Keratinocyte (primary cell): ENCODE data around the gene RNH1. TPM values are rescaled to one million over a fixed set of nuclear protein-coding genes. Genes with fewer than 3 reads are reported as not detected.
"Not testable (repeated sequence)": the region's sequence is repeated elsewhere in the genome, so short reads cannot be mapped to it uniquely, and the experiment has no call there.

ENCODE experiments used
- DNase-seq: peaks from one replicate; pipeline ENCODE4 v3.0.0-alpha.2; 2011; ENCODE audit warnings: low read depth, missing footprints, low spot score
- FAIRE-seq: peaks from 2 replicates; lab custom pipeline; 2011; peaks lifted over from hg19 to GRCh38; lab: Jason Lieb, UNC
- H2AFZ ChIP-seq: 2 replicates; pipeline ENCODE4 v1.6.0; 2012; ENCODE audit warnings: low read length, control low read depth, inconsistent platforms; ENCODE audit not compliant: control insufficient read depth
- H3K27ac ChIP-seq: 2 replicates; pipeline ENCODE4 v1.5.1; 2011; ENCODE audit warnings: low read length; ENCODE audit not compliant: control insufficient read depth, insufficient read depth
- H3K27me3 ChIP-seq: 3 replicates; pipeline ENCODE4 v1.6.0; 2011; ENCODE audit warnings: low read length; ENCODE audit not compliant: control insufficient read depth, insufficient read depth; ENCODE audit errors: extremely low read depth
- H3K36me3 ChIP-seq, 2 experiments: 2 replicates in 1 of 2; 3 replicates in 1 of 2; pipeline ENCODE4 v1.5.1; 2011; ENCODE audit warnings: low read length in 2 of 2, mild to moderate bottlenecking in 1 of 2; ENCODE audit not compliant: control insufficient read depth in 2 of 2, insufficient read depth in 2 of 2; ENCODE audit errors: extremely low read depth in 1 of 2
- H3K4me1 ChIP-seq: 3 replicates; pipeline ENCODE4 v1.5.1; 2011; ENCODE audit warnings: low read length; ENCODE audit not compliant: control insufficient read depth, insufficient read depth; ENCODE audit errors: extremely low read depth
- H3K4me2 ChIP-seq: 3 replicates; pipeline ENCODE4 v1.6.0; 2011; ENCODE audit warnings: low read depth, low read length; ENCODE audit not compliant: control insufficient read depth, insufficient read depth; ENCODE audit errors: extremely low read depth
- H3K4me3 ChIP-seq, 3 experiments: fragments of 200-600 bp in 1 of 3; sonication (generic) in 1 of 3; 2 replicates in 2 of 3; 3 replicates in 1 of 3; pipeline ENCODE4 v1.5.1; 2011 to 2016; ENCODE audit warnings: low read length in 3 of 3, mild to moderate bottlenecking in 3 of 3, control low read depth in 2 of 3, inconsistent platforms in 1 of 3, low read depth in 1 of 3, mixed read lengths in 1 of 3, mixed run types in 1 of 3, moderate library complexity in 1 of 3; ENCODE audit not compliant: control insufficient read depth in 2 of 3, insufficient read depth in 2 of 3; ENCODE audit errors: extremely low read depth in 1 of 3
- H3K79me2 ChIP-seq: 2 replicates; pipeline ENCODE4 v1.6.0; 2012; ENCODE audit warnings: low read length; ENCODE audit not compliant: control insufficient read depth, insufficient read depth
- H3K9ac ChIP-seq: 3 replicates; pipeline ENCODE4 v1.6.0; 2011; ENCODE audit warnings: low read length; ENCODE audit not compliant: control insufficient read depth, insufficient read depth; ENCODE audit errors: extremely low read depth
- H3K9me1 ChIP-seq: 3 replicates; pipeline ENCODE4 v1.6.0; 2011; ENCODE audit warnings: low read length; ENCODE audit not compliant: control insufficient read depth, insufficient read depth; ENCODE audit errors: extremely low read depth
- H3K9me3 ChIP-seq: 2 replicates; pipeline ENCODE4 v1.5.1; 2012; ENCODE audit warnings: low read depth, low read length; ENCODE audit not compliant: control insufficient read depth
- H4K20me1 ChIP-seq: 3 replicates; pipeline ENCODE4 v1.6.0; 2011; ENCODE audit warnings: low read length; ENCODE audit not compliant: control insufficient read depth, insufficient read depth; ENCODE audit errors: extremely low read depth
- EZH2 ChIP-seq: IDR thresholded peaks from one replicate; pipeline ENCODE4 v1.6.1; 2012; ENCODE audit warnings: inconsistent platforms, mild to moderate bottlenecking, low read length, moderate library complexity
- dilution Hi-C: fragments of 300-500 bp; cut with MboI; formaldehyde crosslinking; loops from one replicate; pipeline ENCODE4 v1.7.0; 2020; ENCODE audit warnings: low sequenced_read_pairs; ENCODE audit not compliant: extremely low pct_ligation_motif_present
- polyA plus RNA-seq, 5 experiments: library from polyadenylated mRNA; depleted of rRNA in 3 of 5; stranded (reverse) in 3 of 5; stranded (forward) in 1 of 5; unstranded in 1 of 5; fragments of >200 nt; gene quantifications; 1 replicate in 1 of 5; 2 replicates in 3 of 5; 3 replicates in 1 of 5; pipeline versions ENCODE4 v1.2.1 to v1.2.3, GENCODE V29; 2011 to 2012; ENCODE audit warnings: missing spikeins in 2 of 5, low read depth in 1 of 5, low replicate concordance in 1 of 5
- TF ChIP-seq, protein P1 (sequence below), 3 experiments: IDR thresholded peaks in 1 of 3; conservative IDR thresholded peaks in 1 of 3; optimal IDR thresholded peaks in 1 of 3; 2 replicates in 2 of 3; 3 replicates in 1 of 3; pipeline versions ENCODE3 to v1.5.1; 2011; ENCODE audit warnings: low read length in 3 of 3, mild to moderate bottlenecking in 3 of 3, moderate library complexity in 2 of 3, control low read depth in 1 of 3, inconsistent platforms in 1 of 3; ENCODE audit not compliant: insufficient read depth in 2 of 3; ENCODE audit errors: extremely low read depth in 1 of 3

RNH1 gene
- polyA plus RNA-seq, 1 donor (not counting 4 experiments of a cell fraction or from before 2014, with no cell fraction given): 92.0 TPM

DNA sequence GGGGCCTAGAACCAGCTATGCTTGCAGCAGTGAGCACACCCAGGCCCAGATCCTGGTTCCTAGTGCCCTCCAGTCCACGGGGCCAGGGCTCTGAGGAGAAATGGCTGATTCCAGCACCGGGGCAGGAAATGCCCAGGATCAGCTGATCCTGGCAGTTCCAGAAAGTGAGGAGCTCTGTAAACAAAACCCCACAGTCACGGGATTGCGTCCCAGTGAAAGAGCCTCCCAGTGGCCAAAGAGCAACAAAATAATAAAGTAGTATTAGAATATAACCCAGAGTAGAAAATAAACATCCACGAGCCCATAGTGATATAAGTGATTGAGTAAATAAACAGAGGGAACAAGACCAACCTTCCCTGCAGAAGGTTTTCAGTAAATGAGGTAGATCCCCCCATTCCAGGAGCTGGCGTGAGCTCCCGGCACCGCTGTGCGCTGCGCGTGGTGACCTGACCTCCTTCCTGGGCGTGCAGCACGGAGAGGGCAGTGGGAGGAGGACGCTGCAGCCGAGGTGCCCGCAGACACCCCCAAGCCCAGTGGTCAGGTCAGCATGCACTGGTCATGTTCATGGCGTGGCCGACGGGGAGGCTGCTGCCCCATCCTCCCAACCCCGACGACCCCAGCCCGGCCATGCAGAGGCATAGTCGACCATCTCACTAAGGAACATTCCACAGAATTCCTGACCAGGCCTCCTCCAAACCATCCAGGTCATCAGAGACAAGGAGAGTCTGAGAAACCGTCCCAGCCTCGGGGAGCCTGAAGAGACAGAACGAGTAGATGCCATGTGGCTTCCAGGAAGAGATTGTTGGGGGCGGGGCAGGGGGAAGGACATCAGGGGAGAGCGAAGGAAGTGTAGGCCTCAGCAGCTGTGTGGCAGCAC, 37.1 kb downstream of the RNH1 start:
- no peaks in the 10 kb centered on the region for H3K27me3 ChIP-seq
- peaks cover 2% of the 10 kb centered on the region for H3K4me1 ChIP-seq
- peak overlapping the region; percentile 8 for H3K9ac ChIP-seq
- H3K27ac ChIP-seq: no peak overlapping the region
- peaks cover 0 to 3% of the 10 kb centered on the region in 2 experiments for H3K36me3 ChIP-seq
- DNase-seq (no peak), FAIRE-seq (no peak)
- H2AFZ ChIP-seq: no peak overlapping the region
- H3K9me3 ChIP-seq: no peaks in the 10 kb centered on the region
- no peak overlapping the region for H3K4me3 ChIP-seq
- no peak overlapping the region for H3K4me2 ChIP-seq
- TF ChIP-seq, protein P1, sequence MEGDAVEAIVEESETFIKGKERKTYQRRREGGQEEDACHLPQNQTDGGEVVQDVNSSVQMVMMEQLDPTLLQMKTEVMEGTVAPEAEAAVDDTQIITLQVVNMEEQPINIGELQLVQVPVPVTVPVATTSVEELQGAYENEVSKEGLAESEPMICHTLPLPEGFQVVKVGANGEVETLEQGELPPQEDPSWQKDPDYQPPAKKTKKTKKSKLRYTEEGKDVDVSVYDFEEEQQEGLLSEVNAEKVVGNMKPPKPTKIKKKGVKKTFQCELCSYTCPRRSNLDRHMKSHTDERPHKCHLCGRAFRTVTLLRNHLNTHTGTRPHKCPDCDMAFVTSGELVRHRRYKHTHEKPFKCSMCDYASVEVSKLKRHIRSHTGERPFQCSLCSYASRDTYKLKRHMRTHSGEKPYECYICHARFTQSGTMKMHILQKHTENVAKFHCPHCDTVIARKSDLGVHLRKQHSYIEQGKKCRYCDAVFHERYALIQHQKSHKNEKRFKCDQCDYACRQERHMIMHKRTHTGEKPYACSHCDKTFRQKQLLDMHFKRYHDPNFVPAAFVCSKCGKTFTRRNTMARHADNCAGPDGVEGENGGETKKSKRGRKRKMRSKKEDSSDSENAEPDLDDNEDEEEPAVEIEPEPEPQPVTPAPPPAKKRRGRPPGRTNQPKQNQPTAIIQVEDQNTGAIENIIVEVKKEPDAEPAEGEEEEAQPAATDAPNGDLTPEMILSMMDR (optimal IDR thresholded peaks at IDR 0.05 in 1 of 3, IDR thresholded peaks at IDR 0.05 in 1 of 3, conservative IDR thresholded peaks at IDR 0.05 in 1 of 3; ENCODE audit: extremely low read depth in 1 of 3, insufficient read depth in 2 of 3, low read length in 3 of 3): no peak
- TF ChIP-seq EZH2: no peak
- no peaks in the 10 kb centered on the region for H3K9me1 ChIP-seq
- dilution Hi-C loops: no loop called here
- H3K79me2 ChIP-seq: peaks cover 28% of the 10 kb centered on the region
- H4K20me1 ChIP-seq: no peaks in the 10 kb centered on the region

DNA sequence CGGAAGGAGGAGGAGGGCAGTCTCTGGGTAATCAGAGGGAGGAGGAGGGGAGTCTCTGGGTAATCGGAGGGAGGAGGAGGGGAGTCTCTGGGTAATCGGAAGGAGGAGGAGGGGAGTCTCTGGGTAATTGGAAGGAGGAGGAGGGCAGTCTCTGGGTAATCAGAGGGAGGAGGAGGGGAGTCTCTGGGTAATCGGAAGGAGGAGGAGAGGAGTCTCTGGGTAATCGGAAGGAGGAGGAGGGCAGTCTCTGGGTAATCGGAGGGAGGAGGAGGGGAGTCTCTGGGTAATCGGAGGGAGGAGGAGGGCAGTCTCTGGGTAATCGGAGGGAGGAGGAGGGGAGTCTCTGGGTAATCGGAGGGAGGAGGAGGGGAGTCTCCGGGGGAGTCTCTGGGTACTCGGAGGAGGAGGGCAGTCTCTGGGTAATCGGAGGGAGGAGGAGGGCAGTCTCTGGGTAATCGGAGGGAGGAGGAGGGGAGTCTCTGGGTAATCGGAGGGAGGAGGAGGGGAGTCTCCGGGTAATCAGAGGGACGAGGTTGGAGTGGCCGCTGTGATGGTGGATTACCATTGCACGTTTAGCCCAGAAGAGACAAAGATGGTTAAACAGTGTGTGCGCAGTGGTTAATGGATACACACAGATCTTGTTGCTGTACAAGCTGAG, 37.9 kb downstream of the RNH1 start:
- FAIRE-seq, H3K9me1 ChIP-seq, H3K4me1 ChIP-seq, H2AFZ ChIP-seq, DNase-seq, dilution Hi-C loops, H3K4me2 ChIP-seq, H3K9me3 ChIP-seq, H4K20me1 ChIP-seq, H3K27me3 ChIP-seq, H3K36me3 ChIP-seq, H3K4me3 ChIP-seq, H3K27ac ChIP-seq: not testable (repeated sequence)
- Histone ChIP-seq H3K9ac (peak overlapping the region; percentile 8), H3K79me2 (peaks cover 28% of the 10 kb centered on the region)
